Panc1 (cell line): ENCODE results near the gene CAPSL. TPM values are rescaled to one million over a fixed set of nuclear protein-coding genes. Genes with fewer than 3 reads are reported as not detected.
"Not testable (repeated sequence)": the region's sequence is repeated elsewhere in the genome, so short reads cannot be mapped to it uniquely, and the experiment has no call there.

ENCODE experiments used
- ATAC-seq: fragments of 200-7000 bp; cut with Tn5 transposase; 2 replicates; pipeline ENCODE4 v1.9.1; 2020; ENCODE audit warnings: mild to moderate bottlenecking, moderate library complexity
- BruUV-seq: library from RNA; stranded (reverse); fragments of 400-500 nt; replicated peaks from 2 replicates; lab custom pipeline; 2021; lab: Mats Ljungman, UMichigan
- CTCF ChIA-PET: fragments of 300-600 bp; sonication (Branson Sonifier 250); formaldehyde crosslinking; loops from one replicate; lab custom pipeline; 2022; ENCODE audit warnings: antibody characterized with exemption; lab: Charles Lee
- POLR2A ChIA-PET: fragments of 300-600 bp; sonication (Branson Sonifier 250); formaldehyde crosslinking; loops from one replicate; lab custom pipeline; 2022; ENCODE audit warnings: antibody characterized with exemption; lab: Charles Lee
- DNase-seq: peaks from one replicate; pipeline ENCODE4 v3.0.0-alpha.2; 2010; ENCODE audit warnings: low read depth, low spot score
- H3K27ac ChIP-seq: 2 replicates; pipeline ENCODE4 v1.5.1; 2011; ENCODE audit warnings: mild to moderate bottlenecking, low read length, inconsistent platforms
- H3K27me3 ChIP-seq: fragments of 200-500 bp; sonication (Bioruptor generic); 2 replicates; pipeline ENCODE4 v1.6.0; 2014; ENCODE audit warnings: low read length, inconsistent platforms; ENCODE audit not compliant: control insufficient read depth, insufficient read depth
- H3K36me3 ChIP-seq: fragments of 200-500 bp; sonication (Bioruptor generic); 2 replicates; pipeline ENCODE4 v1.5.1; 2014; ENCODE audit warnings: inconsistent platforms, mild to moderate bottlenecking, low read length, moderate library complexity; ENCODE audit not compliant: control insufficient read depth, insufficient read depth
- H3K4me1 ChIP-seq: 2 replicates; pipeline ENCODE4 v1.5.1; 2011; ENCODE audit warnings: inconsistent platforms, mild to moderate bottlenecking, low read length, moderate library complexity; ENCODE audit not compliant: control insufficient read depth, insufficient read depth
- H3K4me3 ChIP-seq, 2 experiments: 2 replicates each; pipeline ENCODE4 v1.5.1; 2011 to 2012; ENCODE audit warnings: low read depth in 2 of 2, low read length in 2 of 2, mild to moderate bottlenecking in 2 of 2, inconsistent platforms in 1 of 2, moderate library complexity in 1 of 2
- H3K9me3 ChIP-seq: fragments of 200-500 bp; sonication (Bioruptor generic); 2 replicates; pipeline ENCODE4 v1.5.1; 2014; ENCODE audit warnings: low read depth, mild to moderate bottlenecking, inconsistent platforms, low read length, moderate library complexity; ENCODE audit not compliant: control insufficient read depth, insufficient read depth
- POLR2AphosphoS5 ChIP-seq: IDR thresholded peaks from 2 replicates; pipeline ENCODE4 v1.6.1; 2012; ENCODE audit warnings: mild to moderate bottlenecking, low read depth, low read length, moderate library complexity
- SIN3A ChIP-seq: IDR thresholded peaks from 2 replicates; pipeline ENCODE4 v1.6.1; 2012; ENCODE audit warnings: low read depth, mild to moderate bottlenecking, low read length, moderate library complexity, borderline replicate concordance; ENCODE audit not compliant: insufficient read depth
- TCF7L2 ChIP-seq: IDR thresholded peaks from 2 replicates; pipeline ENCODE4 v1.6.1; 2011; ENCODE audit warnings: mild to moderate bottlenecking, low read depth, low read length, inconsistent platforms
- in situ Hi-C: cut with HindIII; loops from 2 replicates; pipeline ENCODE4 v1.10.0; 2016; ENCODE audit warnings: low sequenced_read_pairs, low pct_unique_long_range_greater_than_20kb
- intact Hi-C: fragments of 100-400 bp; cut with micrococcal nuclease; formaldehyde crosslinking; loops from one replicate; pipeline ENCODE4 v1.10.0; 2022; ENCODE audit not compliant: unreplicated experiment
- total RNA-seq: library from RNA; stranded (reverse); gene quantifications from one replicate; pipeline ENCODE4 v1.2.1, GENCODE V29; 2021; ENCODE audit not compliant: unreplicated experiment
- TF ChIP-seq, protein P1 (sequence below), 2 experiments: IDR thresholded peaks; 2 replicates each; pipeline ENCODE4 v1.6.1; 2011 to 2012; ENCODE audit warnings: low read depth in 2 of 2, control low read depth in 1 of 2, low read length in 1 of 2, mild to moderate bottlenecking in 1 of 2, moderate library complexity in 1 of 2; ENCODE audit not compliant: insufficient read depth in 1 of 2
- TF ChIP-seq, protein P2 (sequence below): fragments of 450-650 bp; IDR thresholded peaks from 2 replicates; pipeline ENCODE4 v1.5.1; 2017; ENCODE audit warnings: mild to moderate bottlenecking

The CAPSL gene
- total RNA-seq, 1 experiment from 2014 or later = not detected

DNA sequence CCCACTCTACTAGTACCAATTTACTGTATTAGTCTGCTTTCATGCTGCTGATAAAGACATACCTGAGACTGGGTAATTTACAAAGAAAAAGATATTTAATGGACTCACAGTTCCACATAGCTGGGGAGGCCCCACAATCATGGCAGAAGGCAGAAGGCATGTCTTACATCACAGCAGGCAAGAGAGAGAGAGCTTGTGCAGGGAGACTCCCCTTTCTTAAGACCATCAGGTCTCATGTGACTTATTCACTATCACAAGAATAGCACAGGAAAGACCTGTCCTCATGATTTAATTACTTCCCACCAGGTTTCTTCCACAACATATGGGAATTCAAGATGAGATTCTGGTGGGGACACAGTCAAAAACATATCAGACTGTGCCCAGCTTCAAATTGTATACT lies 41.3 kb upstream of the CAPSL start:
- ATAC-seq (no peak), DNase-seq (no peak)
- no TSS peak for BruUV-seq
- no peaks in the 10 kb centered on the region for H3K27me3 ChIP-seq
- intact Hi-C loops = no loop called here
- TF ChIP-seq, protein P1, sequence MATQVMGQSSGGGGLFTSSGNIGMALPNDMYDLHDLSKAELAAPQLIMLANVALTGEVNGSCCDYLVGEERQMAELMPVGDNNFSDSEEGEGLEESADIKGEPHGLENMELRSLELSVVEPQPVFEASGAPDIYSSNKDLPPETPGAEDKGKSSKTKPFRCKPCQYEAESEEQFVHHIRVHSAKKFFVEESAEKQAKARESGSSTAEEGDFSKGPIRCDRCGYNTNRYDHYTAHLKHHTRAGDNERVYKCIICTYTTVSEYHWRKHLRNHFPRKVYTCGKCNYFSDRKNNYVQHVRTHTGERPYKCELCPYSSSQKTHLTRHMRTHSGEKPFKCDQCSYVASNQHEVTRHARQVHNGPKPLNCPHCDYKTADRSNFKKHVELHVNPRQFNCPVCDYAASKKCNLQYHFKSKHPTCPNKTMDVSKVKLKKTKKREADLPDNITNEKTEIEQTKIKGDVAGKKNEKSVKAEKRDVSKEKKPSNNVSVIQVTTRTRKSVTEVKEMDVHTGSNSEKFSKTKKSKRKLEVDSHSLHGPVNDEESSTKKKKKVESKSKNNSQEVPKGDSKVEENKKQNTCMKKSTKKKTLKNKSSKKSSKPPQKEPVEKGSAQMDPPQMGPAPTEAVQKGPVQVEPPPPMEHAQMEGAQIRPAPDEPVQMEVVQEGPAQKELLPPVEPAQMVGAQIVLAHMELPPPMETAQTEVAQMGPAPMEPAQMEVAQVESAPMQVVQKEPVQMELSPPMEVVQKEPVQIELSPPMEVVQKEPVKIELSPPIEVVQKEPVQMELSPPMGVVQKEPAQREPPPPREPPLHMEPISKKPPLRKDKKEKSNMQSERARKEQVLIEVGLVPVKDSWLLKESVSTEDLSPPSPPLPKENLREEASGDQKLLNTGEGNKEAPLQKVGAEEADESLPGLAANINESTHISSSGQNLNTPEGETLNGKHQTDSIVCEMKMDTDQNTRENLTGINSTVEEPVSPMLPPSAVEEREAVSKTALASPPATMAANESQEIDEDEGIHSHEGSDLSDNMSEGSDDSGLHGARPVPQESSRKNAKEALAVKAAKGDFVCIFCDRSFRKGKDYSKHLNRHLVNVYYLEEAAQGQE (IDR thresholded peaks at IDR 0.05; ENCODE audit: insufficient read depth in 1 of 2, low read depth in 2 of 2, low read length in 1 of 2) = no peak
- no peak for TF ChIP-seq SIN3A
- no peak for TF ChIP-seq POLR2AphosphoS5
- H3K9me3 ChIP-seq = no peaks in the 10 kb centered on the region
- no peaks in the 10 kb centered on the region for H3K36me3 ChIP-seq
- in situ Hi-C loops = no loop called here
- no peak overlapping the region for H3K27ac ChIP-seq
- ChIA-PET POLR2A (no interaction called here), CTCF (no interaction called here)
- H3K4me1 ChIP-seq = no peaks in the 10 kb centered on the region
- H3K4me3 ChIP-seq = no peak overlapping the region

DNA sequence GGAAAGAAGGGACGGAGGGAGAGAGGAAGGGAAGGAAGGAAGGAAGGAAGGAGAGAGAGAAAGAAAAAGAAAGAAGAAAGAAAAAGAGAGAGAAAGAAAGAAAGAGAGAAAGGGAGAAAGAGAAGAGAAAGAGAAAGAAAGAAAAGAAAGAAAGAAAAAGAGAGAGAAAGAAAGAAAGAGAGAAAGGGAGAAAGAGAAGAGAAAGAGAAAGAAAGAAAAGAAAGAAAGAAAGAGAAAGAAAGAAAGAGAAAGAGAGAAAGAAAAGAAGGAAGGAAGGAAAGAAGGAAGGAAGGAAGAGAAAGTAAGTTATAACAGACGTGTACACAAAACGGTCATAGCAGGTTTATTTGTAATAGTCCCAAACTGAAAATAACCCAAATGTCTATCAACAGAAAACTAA lies 38.4 kb upstream of the CAPSL start:
- POLR2A ChIA-PET, DNase-seq, BruUV-seq, H3K27me3 ChIP-seq, ATAC-seq, H3K36me3 ChIP-seq, H3K27ac ChIP-seq, H3K9me3 ChIP-seq, in situ Hi-C loops, H3K4me3 ChIP-seq, intact Hi-C loops, H3K4me1 ChIP-seq, CTCF ChIA-PET: not testable (repeated sequence)

DNA sequence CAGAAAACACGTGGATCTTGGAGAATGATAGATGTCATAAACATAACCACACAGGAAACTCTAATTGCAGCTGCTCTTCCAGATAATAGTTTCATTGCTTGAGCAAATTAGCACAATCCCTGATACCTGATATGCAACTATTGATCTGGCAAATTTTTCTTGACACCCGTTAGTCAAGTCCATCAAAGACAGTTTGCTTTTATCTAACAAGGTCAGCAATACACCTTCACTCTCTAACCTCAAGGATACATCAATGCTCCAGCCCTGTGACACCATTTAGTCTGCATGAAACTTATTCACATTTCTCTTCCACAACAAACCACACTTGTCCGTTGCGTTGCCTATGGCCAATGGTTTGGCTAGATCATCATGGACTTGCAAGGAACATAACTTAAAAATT lies 36.1 kb upstream of the CAPSL start:
- H3K27me3 ChIP-seq = no peaks in the 10 kb centered on the region
- no peaks in the 10 kb centered on the region for H3K9me3 ChIP-seq
- ATAC-seq = no peak
- intact Hi-C loops = no loop called here
- DNase-seq = no peak
- BruUV-seq = no TSS peak
- no peak overlapping the region for H3K27ac ChIP-seq
- POLR2A ChIA-PET = no interaction called here
- TF ChIP-seq, protein P2, sequence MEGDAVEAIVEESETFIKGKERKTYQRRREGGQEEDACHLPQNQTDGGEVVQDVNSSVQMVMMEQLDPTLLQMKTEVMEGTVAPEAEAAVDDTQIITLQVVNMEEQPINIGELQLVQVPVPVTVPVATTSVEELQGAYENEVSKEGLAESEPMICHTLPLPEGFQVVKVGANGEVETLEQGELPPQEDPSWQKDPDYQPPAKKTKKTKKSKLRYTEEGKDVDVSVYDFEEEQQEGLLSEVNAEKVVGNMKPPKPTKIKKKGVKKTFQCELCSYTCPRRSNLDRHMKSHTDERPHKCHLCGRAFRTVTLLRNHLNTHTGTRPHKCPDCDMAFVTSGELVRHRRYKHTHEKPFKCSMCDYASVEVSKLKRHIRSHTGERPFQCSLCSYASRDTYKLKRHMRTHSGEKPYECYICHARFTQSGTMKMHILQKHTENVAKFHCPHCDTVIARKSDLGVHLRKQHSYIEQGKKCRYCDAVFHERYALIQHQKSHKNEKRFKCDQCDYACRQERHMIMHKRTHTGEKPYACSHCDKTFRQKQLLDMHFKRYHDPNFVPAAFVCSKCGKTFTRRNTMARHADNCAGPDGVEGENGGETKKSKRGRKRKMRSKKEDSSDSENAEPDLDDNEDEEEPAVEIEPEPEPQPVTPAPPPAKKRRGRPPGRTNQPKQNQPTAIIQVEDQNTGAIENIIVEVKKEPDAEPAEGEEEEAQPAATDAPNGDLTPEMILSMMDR = no peak
- no peak for TF ChIP-seq TCF7L2
- in situ Hi-C loops = no loop called here
- H3K4me1 ChIP-seq = no peaks in the 10 kb centered on the region
- H3K4me3 ChIP-seq = no peak overlapping the region
- no peaks in the 10 kb centered on the region for H3K36me3 ChIP-seq
- CTCF ChIA-PET = no interaction called here
